NCI-H526 (cell line): ENCODE measurements around the gene ABHD17A.
A peak's percentile ranks its signal among the peaks of the same experiment; 100 is the strongest.

Experiments used
- DNase-seq, 2 experiments: peaks; one replicate each; lab custom pipeline; 2025; lab: John Stamatoyannopoulos, UW

ABHD17A gene

GRCh38 chr19:1853295-1854038, 31.8 kb downstream of the ABHD17A start:
- peak in 1 of 2 experiments; percentile 64 for DNase-seq

- no peak for DNase-seq
These were observed 32.6 kb downstream of the ABHD17A start for GRCh38 chr19:1852581-1853128.

- no peak for DNase-seq
These were observed 33.4 kb downstream of the ABHD17A start for GRCh38 chr19:1851654-1852580.

- DNase-seq, result no peak
These were observed 34.3 kb downstream of the ABHD17A start for GRCh38 chr19:1850809-1851653.

- DNase-seq, result no peak
These were observed 35.4 kb downstream of the ABHD17A start for GRCh38 chr19:1849886-1850398.

- no peak for DNase-seq
These were observed 36.2 kb downstream of the ABHD17A start for GRCh38 chr19:1849132-1849474.

- DNase-seq, result peak; percentile 53 to 89
These were observed 36.7 kb downstream of the ABHD17A start, which contains the start of gene REXO1 for GRCh38 chr19:1848399-1849131. Gene REXO1, minus strand, starts transcription at chr19:1848483. Its CDS starts 125 bp downstream, at chr19:1848358.

- no peak for DNase-seq
These were observed 37.5 kb downstream of the ABHD17A start for GRCh38 chr19:1847684-1848398.

GRCh38 chr19:1847348-1847683, 38.0 kb downstream of the ABHD17A start:
- no peak for DNase-seq

GRCh38 chr19:1846517-1847204, 38.6 kb downstream of the ABHD17A start:
- DNase-seq, result no peak

- DNase-seq, result no peak
These were observed 39.7 kb downstream of the ABHD17A start for GRCh38 chr19:1845642-1846041.

- no peak for DNase-seq
These were observed 40.2 kb downstream of the ABHD17A start for GRCh38 chr19:1845125-1845515.

- DNase-seq, result no peak
These were observed 40.7 kb downstream of the ABHD17A start for GRCh38 chr19:1844513-1845124.

- DNase-seq, result no peak
These were observed 41.5 kb downstream of the ABHD17A start for GRCh38 chr19:1843646-1844394.

GRCh38 chr19:1843116-1843515, 42.2 kb downstream of the ABHD17A start:
- DNase-seq, result no peak

GRCh38 chr19:1841209-1841924, 43.9 kb downstream of the ABHD17A start:
- no peak for DNase-seq

- no peak for DNase-seq
These were observed 44.7 kb downstream of the ABHD17A start for GRCh38 chr19:1840541-1841115.
